HPDE6-E6E7 (cell line): ENCODE results near the gene CFAP74.

Experiments
- DNase-seq: peaks from one replicate; pipeline ENCODE4 v3.0.0; 2011; ENCODE audit warnings: missing footprints; ENCODE audit errors: extremely low spot score

Gene CFAP74

GRCh38 chr1:1874901-1875300, 128.7 kb downstream of the CFAP74 start:
- DNase-seq = no peak

- DNase-seq = no peak
Observed at GRCh38 chr1:1873186-1873585, 130.4 kb downstream of the CFAP74 start.

GRCh38 chr1:1872329-1872994, 131.1 kb downstream of the CFAP74 start:
- DNase-seq = no peak
